Gastroesophageal sphincter (tissue), 3 donors: ENCODE data around the gene CCDC7.

Source experiments
- CTCF ChIP-seq, 4 experiments: fragments of 200-600 bp in 2 of 4; fragments of 450-650 bp in 2 of 4; sonication (generic) in 1 of 4; IDR thresholded peaks; one replicate each; pipeline ENCODE4 v1.5.1; 2017 to 2019; ENCODE audit warnings: antibody characterized with exemption in 4 of 4, mild to moderate bottlenecking in 2 of 4, moderate library complexity in 2 of 4
- EP300 ChIP-seq: sonication (generic); formaldehyde crosslinking; IDR thresholded peaks from one replicate; pipeline ENCODE4 v1.6.1; 2017; ENCODE audit warnings: antibody characterized with exemption, mild to moderate bottlenecking
- POLR2A ChIP-seq, 2 donors: fragments of 450-650 bp; IDR thresholded peaks; one replicate each; pipeline ENCODE4 v1.6.1; 2017; ENCODE audit warnings: antibody characterized with exemption in 2 of 2, mild to moderate bottlenecking in 2 of 2, moderate library complexity in 1 of 2
- POLR2AphosphoS5 ChIP-seq: sonication (generic); formaldehyde crosslinking; IDR thresholded peaks from one replicate; pipeline ENCODE4 v1.6.1; 2017; ENCODE audit warnings: antibody characterized with exemption

DNA sequence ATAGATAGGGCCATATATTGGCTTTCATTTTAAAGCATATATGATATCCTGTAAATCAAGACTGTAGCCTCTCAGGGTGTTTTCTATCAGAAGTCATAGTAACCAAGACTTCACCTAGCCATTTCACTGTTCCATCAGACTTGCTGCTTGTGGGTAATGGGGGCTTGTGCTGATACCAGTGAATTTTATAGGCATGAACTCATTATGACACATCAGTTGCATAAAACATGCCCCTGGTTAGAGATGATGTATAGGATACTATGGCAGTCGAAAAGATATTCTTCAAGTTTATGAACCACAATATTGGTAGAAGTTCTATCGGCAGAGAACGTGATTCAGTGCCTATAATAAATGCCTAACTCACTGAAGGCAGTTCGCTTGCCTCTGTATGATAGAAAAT, 305.6 kb downstream of the CCDC7 start:
- TF ChIP-seq CTCF (IDR thresholded peaks at IDR 0.05) (no peak), POLR2A (IDR thresholded peaks at IDR 0.05) (no peak), EP300 (no peak), POLR2AphosphoS5 (no peak)
